HG02678 (cell line): ENCODE results near the gene EGLN2.
A peak's percentile ranks its signal among the peaks of the same experiment; 100 is the strongest.
"Not testable (repeated sequence)": the region's sequence is repeated elsewhere in the genome, so short reads cannot be mapped to it uniquely, and the experiment has no call there.

Experiments
- ATAC-seq: cut with Tn5 transposase; IDR thresholded peaks from one replicate; pipeline ENCODE4 v1.9.1; 2021; ENCODE audit warnings: mild to moderate bottlenecking, moderate library complexity; ENCODE audit not compliant: unreplicated experiment

EGLN2 gene

GRCh38 chr19:40776364-40776763, 22.6 kb upstream of the EGLN2 start:
- no peak for ATAC-seq

- peak; percentile 54 for ATAC-seq
Observed at GRCh38 chr19:40776932-40777644, 21.9 kb upstream of the EGLN2 start.

- no peak for ATAC-seq
Observed at GRCh38 chr19:40777645-40777936, 21.4 kb upstream of the EGLN2 start.

GRCh38 chr19:40777937-40778705, 20.9 kb upstream of the EGLN2 start, which contains the start of gene RAB4B:
TSS of gene RAB4B (plus strand) at chr19:40778247. CDS start at chr19:40778376, 129 bp downstream.
- ATAC-seq, result peak; percentile 65

GRCh38 chr19:40778706-40779284, 20.2 kb upstream of the EGLN2 start:
- ATAC-seq, result no peak

GRCh38 chr19:40780582-40780981, 18.4 kb upstream of the EGLN2 start:
- ATAC-seq, result no peak

GRCh38 chr19:40781140-40781539, 17.9 kb upstream of the EGLN2 start:
- ATAC-seq, result no peak

- no peak for ATAC-seq
Observed at GRCh38 chr19:40783711-40784110, 15.3 kb upstream of the EGLN2 start.

GRCh38 chr19:40784146-40784545, 14.8 kb upstream of the EGLN2 start:
- not testable (repeated sequence) for ATAC-seq

GRCh38 chr19:40785526-40785925, 13.5 kb upstream of the EGLN2 start:
- ATAC-seq, result no peak

- no peak for ATAC-seq
Observed at GRCh38 chr19:40786060-40787037, 12.6 kb upstream of the EGLN2 start.

- ATAC-seq, result no peak
Observed at GRCh38 chr19:40791349-40791748, 7.6 kb upstream of the EGLN2 start.

- ATAC-seq, result no peak
Observed at GRCh38 chr19:40791996-40792395, 7.0 kb upstream of the EGLN2 start.

GRCh38 chr19:40797166-40797962, 1.6 kb upstream of the EGLN2 start:
- no peak for ATAC-seq

- ATAC-seq, result no peak
Observed at GRCh38 chr19:40797963-40798682, 868 bp upstream of the EGLN2 start.

- no peak for ATAC-seq
Observed at GRCh38 chr19:40799558-40800338, 757 bp downstream of the EGLN2 start.

GRCh38 chr19:40800339-40800996, 1.5 kb downstream of the EGLN2 start:
- ATAC-seq, result no peak

GRCh38 chr19:40800997-40801377, 2.0 kb downstream of the EGLN2 start:
- no peak for ATAC-seq
